HG02642 (cell line): ENCODE data around the gene CALML5.

Source experiments
- ATAC-seq: cut with Tn5 transposase; IDR thresholded peaks from one replicate; pipeline ENCODE4 v1.9.1; 2021; ENCODE audit warnings: mild to moderate bottlenecking; ENCODE audit not compliant: unreplicated experiment, poor library complexity

The CALML5 gene

DNA sequence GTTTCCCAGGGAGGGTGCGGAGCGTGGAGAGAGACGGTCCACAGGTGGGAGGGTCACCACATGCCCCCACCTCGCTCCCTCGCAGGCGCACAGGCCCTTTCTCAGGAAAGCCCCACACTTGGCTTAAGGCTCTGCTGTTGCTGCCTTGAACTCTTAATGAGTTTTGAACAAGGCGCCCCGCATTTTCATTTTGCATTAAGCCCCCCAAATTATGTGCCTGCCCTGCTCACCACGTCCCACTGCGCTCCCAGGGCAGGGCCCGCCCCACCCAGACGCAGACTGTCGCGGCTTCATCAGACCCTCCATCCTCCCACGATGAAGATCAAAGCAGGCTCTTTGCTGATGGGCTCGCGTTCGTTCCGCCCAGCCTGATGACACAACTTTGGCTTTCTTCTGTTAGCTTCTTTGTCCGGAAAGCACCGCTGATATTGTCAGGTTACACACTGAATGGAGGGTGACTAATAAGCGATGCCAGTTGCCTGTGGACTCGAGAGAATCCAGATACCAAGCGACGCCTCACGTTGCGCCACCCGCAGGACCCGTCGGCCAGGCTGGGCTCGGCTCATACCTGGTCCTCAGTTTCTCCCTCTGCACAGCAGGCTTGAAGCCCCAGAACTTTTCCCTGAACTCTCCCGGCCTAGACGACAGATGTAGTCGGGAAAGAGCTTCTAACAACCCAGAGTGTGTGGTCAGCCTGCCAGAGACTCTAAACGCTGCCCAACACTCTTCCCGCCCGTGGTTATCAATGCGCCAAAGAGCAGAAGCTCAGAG is 34.9 kb upstream of the CALML5 start:
- no peak for ATAC-seq

- ATAC-seq = no peak
These were observed 33.8 kb upstream of the CALML5 start for GRCh38 chr10:5533098-5533731.

- no peak for ATAC-seq
These were observed 33.3 kb upstream of the CALML5 start for GRCh38 chr10:5532618-5533097.

GRCh38 chr10:5532307-5532605 is 32.9 kb upstream of the CALML5 start:
- no peak for ATAC-seq

- ATAC-seq = no peak
These were observed 32.4 kb upstream of the CALML5 start for GRCh38 chr10:5531558-5532306.

DNA sequence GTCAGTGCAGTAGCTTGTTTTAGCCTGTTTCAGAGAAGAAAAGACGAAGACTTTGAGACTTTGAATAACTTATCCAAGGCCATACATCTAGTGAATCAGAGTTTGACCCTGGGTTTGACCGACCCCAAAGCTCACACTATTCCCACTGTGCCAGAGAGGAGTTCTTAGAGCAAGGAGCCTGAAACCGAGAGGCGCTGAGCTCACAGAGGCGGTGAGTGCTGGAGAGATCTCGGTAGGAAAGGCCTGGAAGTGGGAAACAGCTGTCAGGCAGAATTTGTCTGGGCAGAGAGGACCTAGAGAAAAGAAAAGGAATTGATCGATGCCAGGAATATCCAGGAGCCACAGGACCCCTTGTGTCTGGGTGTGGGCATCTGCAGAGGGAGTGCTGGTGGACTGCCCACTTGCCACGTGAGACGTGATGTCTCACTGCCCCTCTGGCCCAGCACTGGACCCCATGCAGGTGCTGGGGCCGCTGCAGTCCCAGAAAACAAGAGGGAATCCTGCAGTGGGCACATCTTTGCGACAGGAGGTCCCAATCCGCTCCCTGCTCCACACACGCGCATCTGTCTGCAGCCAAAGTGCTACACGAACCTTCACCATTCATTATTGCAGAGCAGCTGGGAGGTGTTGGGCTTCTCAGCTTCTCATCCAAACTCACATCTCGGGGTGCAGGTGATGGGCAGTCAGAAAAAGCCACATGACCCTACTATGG is 31.6 kb upstream of the CALML5 start:
- ATAC-seq = no peak

- ATAC-seq = no peak
These were observed 31.0 kb upstream of the CALML5 start for GRCh38 chr10:5530412-5530806.

DNA sequence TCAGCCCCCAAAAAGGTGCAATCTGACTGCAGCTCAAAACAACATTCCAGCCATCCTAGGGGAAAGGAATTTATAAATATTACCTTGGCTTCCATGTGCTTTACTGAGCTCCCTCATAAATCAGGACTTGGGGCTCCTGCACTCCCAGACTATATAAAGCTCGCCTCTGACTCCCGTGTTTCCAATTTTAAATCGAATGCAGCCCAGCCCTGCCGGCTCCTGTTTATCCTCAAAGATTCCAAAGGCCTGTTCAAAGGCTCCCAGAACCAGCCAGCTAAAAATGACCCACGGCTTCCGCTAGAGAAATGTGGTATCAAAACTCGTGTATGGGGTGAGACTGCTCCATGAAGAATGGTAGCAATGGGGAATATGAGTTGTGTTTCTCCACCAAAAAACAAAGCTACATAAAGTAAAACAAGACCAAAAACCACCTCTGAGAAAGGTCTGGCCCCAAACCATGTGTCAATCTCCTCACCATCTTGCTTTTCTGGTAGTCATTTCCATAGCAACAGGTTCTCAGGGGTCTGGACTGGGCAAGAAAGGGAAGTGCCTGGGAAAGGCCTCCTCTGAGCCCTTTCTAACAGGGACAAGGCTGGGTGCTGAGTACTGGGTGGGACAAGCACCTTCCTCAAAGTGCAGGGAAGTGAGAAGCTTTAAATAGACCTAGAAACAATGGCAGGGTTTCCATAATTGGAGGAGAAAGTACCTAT is 30.5 kb upstream of the CALML5 start:
- no peak for ATAC-seq

DNA sequence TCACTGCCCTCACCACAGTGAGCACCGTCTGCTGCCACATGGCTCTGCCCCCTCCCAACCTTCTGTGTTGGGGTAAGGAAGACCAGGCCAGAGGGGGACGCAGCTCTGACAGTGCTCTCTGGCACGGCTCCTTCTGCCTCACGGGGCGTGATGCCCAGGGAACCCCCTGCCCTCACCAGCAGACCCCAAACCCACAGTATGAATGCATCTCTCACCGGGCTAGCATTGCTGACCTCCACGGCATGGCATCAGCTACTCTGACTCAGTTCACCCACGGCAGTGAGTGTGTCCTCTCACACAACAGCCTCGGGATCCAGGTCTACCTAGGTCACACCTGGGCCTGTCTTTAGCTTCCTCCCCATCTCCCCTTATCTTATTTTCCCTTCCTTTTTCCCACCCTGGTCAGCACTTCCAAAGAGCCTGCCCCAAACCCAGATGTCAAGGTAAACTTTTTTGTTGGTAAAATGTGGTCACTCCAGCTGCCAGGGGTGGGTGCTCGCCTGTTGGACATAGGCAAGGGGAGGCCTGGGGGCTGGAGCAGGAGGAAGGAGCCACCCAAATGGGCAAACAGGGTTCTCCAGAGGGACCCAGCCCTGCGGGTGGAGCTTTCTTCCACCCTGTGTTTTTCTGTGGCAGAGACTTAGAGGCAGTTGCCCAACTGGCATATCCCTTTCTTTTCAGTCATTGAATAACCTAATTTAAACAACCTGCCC is 29.8 kb upstream of the CALML5 start:
- no peak for ATAC-seq

- no peak for ATAC-seq
These were observed 28.2 kb upstream of the CALML5 start for GRCh38 chr10:5527332-5528200.

DNA sequence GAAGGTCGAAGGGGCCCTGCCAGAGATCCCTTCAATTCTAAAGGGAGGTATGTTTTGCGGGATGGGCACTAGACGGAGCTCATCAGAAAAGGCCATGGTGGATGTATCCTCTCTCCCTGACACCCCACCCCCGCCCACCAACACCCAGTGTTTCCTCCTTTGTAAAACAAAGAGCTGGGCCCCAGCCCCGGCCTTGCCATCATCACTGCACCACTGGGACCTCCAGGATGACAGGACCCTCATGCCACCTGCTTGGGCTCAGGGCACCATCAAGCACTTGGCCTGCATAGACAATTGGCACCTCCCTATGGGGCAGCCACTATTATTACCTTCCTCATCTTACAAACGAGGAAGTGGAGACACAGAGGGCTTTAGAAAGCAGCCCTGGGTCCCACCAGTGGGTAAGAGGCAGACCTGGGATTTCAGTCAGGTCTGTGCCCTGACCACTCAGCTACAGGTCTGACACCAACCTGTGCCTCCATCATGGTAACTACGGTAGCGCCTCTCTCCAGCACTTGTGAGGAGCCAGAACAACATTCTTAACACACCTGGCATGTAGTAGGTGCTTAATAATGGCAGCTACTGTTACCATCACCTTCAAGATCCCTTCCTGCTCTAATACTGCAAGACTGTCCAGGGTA is 27.4 kb upstream of the CALML5 start:
- ATAC-seq = no peak

- no peak for ATAC-seq
These were observed 26.4 kb upstream of the CALML5 start for GRCh38 chr10:5525561-5526341.

DNA sequence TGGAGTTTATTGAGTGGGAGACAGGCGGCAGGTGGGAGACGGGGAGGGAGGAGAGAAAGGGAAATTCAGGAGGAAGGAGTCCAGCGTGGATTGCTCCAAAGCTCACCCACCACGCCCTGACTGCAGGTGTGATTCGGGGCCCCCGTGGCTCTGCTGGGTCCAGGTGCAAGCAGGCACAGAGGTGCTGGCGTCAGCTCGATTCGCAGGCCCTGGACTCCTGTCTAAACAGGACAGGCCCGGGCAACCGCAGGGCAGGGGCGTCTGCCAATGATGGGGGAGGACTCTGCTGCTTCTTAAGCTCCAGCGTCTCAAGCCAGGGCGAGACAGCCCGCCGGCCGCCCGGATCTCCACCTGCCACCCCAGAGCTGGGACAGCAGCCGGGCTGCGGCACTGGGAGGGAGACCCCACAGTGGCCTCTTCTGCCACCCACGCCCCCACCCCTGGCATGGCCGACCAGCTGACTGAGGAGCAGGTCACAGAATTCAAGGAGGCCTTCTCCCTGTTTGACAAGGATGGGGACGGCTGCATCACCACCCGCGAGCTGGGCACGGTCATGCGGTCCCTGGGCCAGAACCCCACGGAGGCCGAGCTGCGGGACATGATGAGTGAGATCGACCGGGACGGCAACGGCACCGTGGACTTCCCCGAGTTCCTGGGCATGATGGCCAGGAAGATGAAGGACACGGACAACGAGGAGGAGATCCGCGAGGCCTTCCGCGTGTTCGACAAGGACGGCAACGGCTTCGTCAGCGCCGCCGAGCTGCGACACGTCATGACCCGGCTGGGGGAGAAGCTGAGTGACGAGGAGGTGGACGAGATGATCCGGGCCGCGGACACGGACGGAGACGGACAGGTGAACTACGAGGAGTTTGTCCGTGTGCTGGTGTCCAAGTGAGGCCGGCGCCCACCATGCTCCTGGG is 25.5 kb upstream of the CALML5 start, which contains the start of gene CALML3:
Gene CALML3 (plus strand): TSS at position 321 of the 920 bp plus-strand sequence. CDS start 125 bp downstream, at position 446.
- ATAC-seq = no peak

DNA sequence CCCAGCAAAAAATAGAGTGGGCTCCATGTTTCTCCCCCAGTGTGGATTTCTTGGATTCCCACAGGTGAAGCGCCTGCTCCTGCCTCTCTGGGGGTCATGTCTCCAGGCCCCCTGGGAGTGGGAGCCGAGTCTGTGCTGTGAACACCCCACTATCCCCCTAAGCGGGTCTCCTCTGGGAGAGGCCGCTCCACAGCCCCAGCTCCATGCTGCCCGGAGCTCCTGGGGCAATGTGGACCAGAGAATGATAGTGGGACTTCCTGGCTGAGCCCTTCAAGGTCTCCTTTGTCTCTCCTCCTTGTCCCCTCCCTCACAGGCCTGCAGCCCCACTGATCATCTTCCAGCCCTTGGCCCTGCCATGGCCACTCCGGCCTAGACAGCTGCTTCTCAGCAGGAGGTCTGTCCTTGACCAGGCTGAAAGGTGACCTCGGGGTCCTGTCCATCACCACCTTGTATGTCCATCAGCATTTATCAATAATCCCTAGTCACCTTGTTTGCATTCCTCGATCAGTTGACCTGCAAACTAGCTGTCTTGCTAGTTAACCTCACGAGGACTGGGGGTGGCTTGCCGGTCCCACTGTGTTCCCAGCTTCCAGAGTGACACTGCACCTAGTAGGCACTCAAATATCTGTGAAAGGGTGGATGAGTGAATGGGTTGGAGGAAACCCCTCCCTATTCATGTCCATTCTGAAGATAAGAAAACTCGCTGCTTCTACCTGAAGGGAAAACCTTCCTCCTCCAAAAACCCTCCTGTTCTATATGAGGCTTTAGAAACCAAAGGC is 24.6 kb upstream of the CALML5 start:
- no peak for ATAC-seq

DNA sequence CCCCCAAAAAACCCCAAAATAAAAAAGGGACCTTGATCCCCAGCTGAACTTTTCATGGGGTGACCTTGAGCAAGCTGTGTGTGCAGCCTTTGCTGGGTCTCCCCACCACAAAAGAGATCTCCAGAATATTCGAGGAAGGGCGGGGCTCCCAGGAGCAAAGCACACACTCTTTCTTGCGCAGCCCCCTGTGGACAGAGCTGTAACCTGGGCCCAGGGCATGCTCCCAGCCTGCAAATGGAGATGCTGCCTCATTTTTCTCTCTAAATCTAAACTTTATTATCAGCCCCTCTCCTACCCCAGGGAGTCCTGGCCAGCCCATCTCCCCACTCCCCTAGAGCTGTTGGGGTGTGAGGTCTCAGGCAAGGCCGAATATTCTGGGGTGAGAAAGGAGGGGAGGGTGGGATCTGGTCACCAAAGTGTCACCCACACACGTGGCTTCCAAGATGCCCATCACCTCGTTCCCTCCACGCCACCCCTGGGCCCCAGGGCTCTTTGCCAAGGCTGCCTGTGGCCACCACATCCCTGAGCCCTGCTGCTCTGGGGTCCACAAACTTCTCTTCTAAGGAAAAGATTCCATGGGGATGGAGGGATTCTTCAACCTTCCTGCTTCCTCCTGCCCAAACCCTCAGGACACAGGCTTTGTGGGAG is 23.7 kb upstream of the CALML5 start:
- ATAC-seq = no peak
